ENCODE measurements around the gene LRRC63.

DNA sequence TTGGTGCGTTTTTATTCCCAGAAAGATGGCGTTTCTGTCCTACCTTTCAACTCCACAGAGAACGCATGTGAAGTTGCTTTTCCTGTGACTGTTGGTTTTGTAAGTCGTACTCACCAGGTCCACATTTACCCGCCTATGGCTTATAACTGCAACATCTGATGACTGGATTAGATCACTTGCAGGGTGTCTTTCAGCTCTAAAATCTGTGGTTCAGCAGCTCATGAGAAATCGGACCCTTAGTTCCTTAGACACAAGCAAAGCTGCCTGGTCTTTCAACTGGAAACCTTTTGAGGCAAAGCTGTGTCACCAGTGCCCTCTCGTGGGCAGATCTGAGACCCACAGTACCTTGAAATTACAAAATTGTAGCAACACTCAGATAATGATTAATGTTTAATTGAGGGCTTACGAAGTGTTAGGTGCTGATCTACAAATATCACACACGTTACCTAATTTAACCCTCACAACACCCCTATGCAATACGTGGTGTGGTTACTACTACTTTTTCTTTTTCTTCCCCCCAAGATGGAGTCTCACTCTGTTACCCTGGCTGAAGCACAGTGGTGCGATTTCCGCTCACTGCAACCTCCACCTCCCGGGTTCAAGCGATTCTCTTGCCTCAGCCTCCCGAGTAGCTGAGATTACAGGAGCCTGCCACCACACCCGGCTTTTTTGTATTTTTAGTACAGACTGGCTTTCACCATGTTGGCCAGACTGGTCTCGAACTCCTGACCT lies 109.9 kb downstream of the LRRC63 start:
- TF ChIP-seq, protein P1, sequence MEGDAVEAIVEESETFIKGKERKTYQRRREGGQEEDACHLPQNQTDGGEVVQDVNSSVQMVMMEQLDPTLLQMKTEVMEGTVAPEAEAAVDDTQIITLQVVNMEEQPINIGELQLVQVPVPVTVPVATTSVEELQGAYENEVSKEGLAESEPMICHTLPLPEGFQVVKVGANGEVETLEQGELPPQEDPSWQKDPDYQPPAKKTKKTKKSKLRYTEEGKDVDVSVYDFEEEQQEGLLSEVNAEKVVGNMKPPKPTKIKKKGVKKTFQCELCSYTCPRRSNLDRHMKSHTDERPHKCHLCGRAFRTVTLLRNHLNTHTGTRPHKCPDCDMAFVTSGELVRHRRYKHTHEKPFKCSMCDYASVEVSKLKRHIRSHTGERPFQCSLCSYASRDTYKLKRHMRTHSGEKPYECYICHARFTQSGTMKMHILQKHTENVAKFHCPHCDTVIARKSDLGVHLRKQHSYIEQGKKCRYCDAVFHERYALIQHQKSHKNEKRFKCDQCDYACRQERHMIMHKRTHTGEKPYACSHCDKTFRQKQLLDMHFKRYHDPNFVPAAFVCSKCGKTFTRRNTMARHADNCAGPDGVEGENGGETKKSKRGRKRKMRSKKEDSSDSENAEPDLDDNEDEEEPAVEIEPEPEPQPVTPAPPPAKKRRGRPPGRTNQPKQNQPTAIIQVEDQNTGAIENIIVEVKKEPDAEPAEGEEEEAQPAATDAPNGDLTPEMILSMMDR (conservative IDR thresholded peaks at IDR 0.05 in 1 of 2, IDR thresholded peaks at IDR 0.05 in 1 of 2; ENCODE audit: low read depth in 1 of 2, low read length in 2 of 2): peak; percentile 87 to 93
- TF ChIP-seq EZH2 (IDR thresholded peaks at IDR 0.05; ENCODE audit: low read length, missing control alignments): no peak
